GM12878 (cell line): ENCODE results near the gene NPY4R. TPM values are rescaled to one million over a fixed set of nuclear protein-coding genes. Genes with fewer than 3 reads are reported as not detected.
"Not testable (repeated sequence)": the region's sequence is repeated elsewhere in the genome, so short reads cannot be mapped to it uniquely, and the experiment has no call there.

Source experiments
- ATAC-seq: fragments of 200-7000 bp; cut with Tn5 transposase; 3 replicates; pipeline ENCODE4 v1.9.1; 2020; ENCODE audit warnings: mild to moderate bottlenecking, moderate library complexity
- BruUV-seq: library from RNA; stranded (reverse); fragments of 400-500 nt; replicated peaks from 2 replicates; lab custom pipeline; 2021; lab: Mats Ljungman, UMichigan
- CTCF ChIA-PET: fragments of 300-600 bp; sonication (Branson Sonifier 250); formaldehyde crosslinking; extraction: SDS; loops from one replicate; lab custom pipeline; 2021; ENCODE audit warnings: inconsistent platforms; lab: Yijun Ruan, JAX
- POLR2A ChIA-PET: fragments of 350-600 bp; formaldehyde crosslinking; extraction: SDS; loops from one replicate; lab custom pipeline; 2021; ENCODE audit warnings: inconsistent platforms; lab: Charles Lee
- RAD21 ChIA-PET: fragments of 300-600 bp; sonication (Branson Sonifier 250); formaldehyde crosslinking; loops from one replicate; lab custom pipeline; 2023; ENCODE audit warnings: antibody characterized with exemption; ENCODE audit not compliant: unreplicated experiment; lab: Charles Lee
- SMC1A ChIA-PET: fragments of 300-600 bp; sonication (Branson Sonifier 250); formaldehyde crosslinking; loops from one replicate; lab custom pipeline; 2023; ENCODE audit not compliant: unreplicated experiment, uncharacterized antibody; lab: Charles Lee
- DNase-seq: peaks from one replicate; pipeline ENCODE4 v3.0.0-alpha.2; 2011; ENCODE audit warnings: low read depth, low spot score
- FAIRE-seq: peaks from 3 replicates; lab custom pipeline; 2011; peaks lifted over from hg19 to GRCh38; lab: Jason Lieb, UNC
- H2AFZ ChIP-seq: 2 replicates; pipeline ENCODE4 v1.6.0; 2011; ENCODE audit warnings: low read depth, low read length, control low read depth; ENCODE audit not compliant: control insufficient read depth
- H3K27ac ChIP-seq: 2 replicates; pipeline ENCODE4 v1.5.1; 2011; ENCODE audit warnings: control low read depth; ENCODE audit not compliant: control insufficient read depth, insufficient read depth
- H3K27me3 ChIP-seq, 2 experiments: replicated peaks in 1 of 2; 2 replicates each; pipeline versions ENCODE4 v1.6.0 to v1.6.1; 2011; ENCODE audit warnings: low read length in 1 of 2; ENCODE audit not compliant: control insufficient read depth in 2 of 2, insufficient read depth in 2 of 2
- H3K36me3 ChIP-seq, 2 experiments: 2 replicates each; pipeline ENCODE4 v1.5.1; 2011; ENCODE audit warnings: low read length in 1 of 2; ENCODE audit not compliant: control insufficient read depth in 2 of 2, insufficient read depth in 2 of 2
- H3K4me1 ChIP-seq: 2 replicates; pipeline ENCODE4 v1.6.1; 2011; ENCODE audit warnings: mild to moderate bottlenecking, low read length, moderate library complexity, mixed read lengths; ENCODE audit not compliant: control insufficient read depth, insufficient read depth
- H3K4me2 ChIP-seq: 2 replicates; pipeline ENCODE4 v1.6.0; 2011; ENCODE audit warnings: control low read depth; ENCODE audit not compliant: control insufficient read depth, insufficient read depth
- H3K4me3 ChIP-seq: fragments of 200-600 bp; sonication (generic); 2 replicates; pipeline ENCODE4 v1.5.1; 2016
- H3K79me2 ChIP-seq: 2 replicates; pipeline ENCODE4 v1.6.0; 2011; ENCODE audit warnings: low read length; ENCODE audit not compliant: control insufficient read depth, insufficient read depth
- H3K9ac ChIP-seq: 2 replicates; pipeline ENCODE4 v1.8.0; 2011; ENCODE audit warnings: low read length, control low read depth, mixed read lengths; ENCODE audit not compliant: control insufficient read depth, insufficient read depth
- H3K9me3 ChIP-seq: replicated peaks from 3 replicates; pipeline ENCODE4 v1.5.1; 2011; ENCODE audit warnings: mild to moderate bottlenecking, low read length; ENCODE audit not compliant: control insufficient read depth, insufficient read depth
- H4K20me1 ChIP-seq: 2 replicates; pipeline ENCODE4 v1.6.0; 2011; ENCODE audit not compliant: control insufficient read depth, insufficient read depth
- WGBS: methylation state at CpG from one replicate; pipeline ENCODE4 v1.1.6; 2016; ENCODE audit warnings: low lambda C conversion rate; ENCODE audit not compliant: insufficient replicate concordance, insufficient coverage; ENCODE audit errors: missing lambda C conversion rate; 5-methylcytosine and 5-hydroxymethylcytosine counted together
- in situ Hi-C: fragments of 300-500 bp; cut with MboI; formaldehyde crosslinking; loops from 9 replicates; pipeline ENCODE4 v1.14.3; 2018; ENCODE audit warnings: mixed read lengths
- intact Hi-C: fragments of 100-400 bp; cut with micrococcal nuclease; formaldehyde crosslinking; loops from one replicate; pipeline ENCODE4 v1.14.2; 2022; ENCODE audit not compliant: unreplicated experiment
- polyA plus RNA-seq, 11 experiments: library from polyadenylated mRNA; depleted of rRNA in 4 of 11; unstranded in 6 of 11; stranded (reverse) in 5 of 11; fragments of >200 nt; fragmentation: Nextera tagmentation in 4 of 11; fragmentation: Illumina TruSeq in 1 of 11; extraction: Ambion mirVana in 4 of 11; extraction: Trizol in 1 of 11; gene quantifications; 1 replicate in 1 of 11; 2 replicates in 10 of 11; pipeline versions ENCODE4 v1.2.1 to v1.2.3, GENCODE V29; 2011 to 2016; ENCODE audit warnings: inconsistent platforms in 2 of 11, missing spikeins in 2 of 11, low read depth in 1 of 11
- total RNA-seq, 4 experiments: library from RNA; depleted of rRNA in 3 of 4; stranded (reverse); fragments of >200 nt in 3 of 4; fragmentation: Illumina TruSeq in 1 of 4; extraction: Trizol in 1 of 4; gene quantifications; 2 replicates each; pipeline versions ENCODE4 v1.2.1 to v1.2.3, GENCODE V29; 2013 to 2021

NPY4R gene
- total and polyA plus RNA-seq, 10 of the 15 experiments (the other 5 are each of a cell fraction or from before 2014, with no cell fraction given), result not detected

DNA sequence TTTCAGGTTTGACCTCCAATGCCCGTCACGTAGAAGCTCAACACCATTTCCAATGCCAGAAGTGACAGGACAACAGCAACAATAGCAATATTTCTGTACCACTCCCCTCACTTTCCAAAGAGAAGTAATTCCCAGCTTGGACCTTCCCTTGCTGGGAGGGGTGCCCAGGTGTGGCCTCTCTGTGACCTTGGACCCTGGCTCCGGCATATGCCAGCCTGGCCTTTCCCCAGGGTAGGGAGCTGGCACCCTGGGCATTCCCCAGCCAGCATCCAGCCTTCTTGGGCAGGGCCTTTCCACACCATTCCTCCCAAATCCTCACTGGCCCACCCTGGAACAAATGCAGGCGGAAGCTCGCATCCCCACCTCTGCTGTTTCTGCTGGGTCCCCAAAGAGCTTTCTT is 53.1 kb downstream of the NPY4R start:
- H3K27ac ChIP-seq, in situ Hi-C loops, H4K20me1 ChIP-seq, H2AFZ ChIP-seq, POLR2A ChIA-PET, BruUV-seq, H3K4me3 ChIP-seq, CTCF ChIA-PET, H3K79me2 ChIP-seq, H3K4me2 ChIP-seq, H3K9ac ChIP-seq, H3K36me3 ChIP-seq, RAD21 ChIA-PET, SMC1A ChIA-PET, DNase-seq, intact Hi-C loops, H3K27me3 ChIP-seq, ATAC-seq, H3K9me3 ChIP-seq, FAIRE-seq, H3K4me1 ChIP-seq: not testable (repeated sequence)
- WGBS, result no CpG with 5 or more reads among the region's 5 CpGs

- POLR2A ChIA-PET, in situ Hi-C loops, CTCF ChIA-PET, FAIRE-seq, SMC1A ChIA-PET, ATAC-seq, H2AFZ ChIP-seq, H3K4me2 ChIP-seq, H3K27me3 ChIP-seq, H3K4me3 ChIP-seq, H3K27ac ChIP-seq, BruUV-seq, H3K79me2 ChIP-seq, H3K9ac ChIP-seq, DNase-seq, H3K4me1 ChIP-seq, H3K36me3 ChIP-seq, RAD21 ChIA-PET, H4K20me1 ChIP-seq, intact Hi-C loops, H3K9me3 ChIP-seq: not testable (repeated sequence)
Measured at GRCh38 chr10:46411123-46411522, 54.6 kb downstream of the NPY4R start.

Other genes with a start within 250 kb of the NPY4R start
- gene ANTXRL, start 179.0 kb downstream of the NPY4R start, total RNA-seq (2014; rRNA removed), result not detected in 2 replicates
- not detected in 2 replicates for gene ANTXRL, start 179.0 kb downstream of the NPY4R start, total RNA-seq (2014; rRNA removed; fragmentation: Illumina TruSeq; extraction: Trizol)
- gene ANTXRL, start 179.0 kb downstream of the NPY4R start, total RNA-seq (2021), result not detected in 2 replicates
- not detected in 2 replicates for gene ANTXRL, start 179.0 kb downstream of the NPY4R start, polyA plus RNA-seq (2011; rRNA removed)
- gene ANTXRL, start 179.0 kb downstream of the NPY4R start, polyA plus RNA-seq (2014; fragmentation: Illumina TruSeq; extraction: Trizol), result not detected in 2 replicates
- gene ANTXRL, start 179.0 kb downstream of the NPY4R start, polyA plus RNA-seq (2014; fragmentation: Nextera tagmentation; extraction: Ambion mirVana), result not detected
- gene ANTXRL, start 179.0 kb downstream of the NPY4R start, polyA plus RNA-seq (2014; rRNA removed), result not detected in 2 replicates
- not detected for gene ANTXRL, start 179.0 kb downstream of the NPY4R start, polyA plus RNA-seq (2016; fragmentation: Nextera tagmentation; extraction: Ambion mirVana)
- gene ANXA8L1, start 90.2 kb downstream of the NPY4R start, total RNA-seq (2014; rRNA removed), result 0.44 TPM in 1 of 2 replicates, not detected in the other
- gene ANXA8L1, start 90.2 kb downstream of the NPY4R start, total RNA-seq (2014; rRNA removed; fragmentation: Illumina TruSeq; extraction: Trizol), result 0.14 and 0.18 TPM in 2 replicates
- gene ANXA8L1, start 90.2 kb downstream of the NPY4R start, total RNA-seq (2021), result not detected in 2 replicates
- gene ANXA8L1, start 90.2 kb downstream of the NPY4R start, polyA plus RNA-seq (2011; rRNA removed), result 0.04 TPM in 1 of 2 replicates, not detected in the other
- 0.22 and 0.36 TPM in 2 replicates for gene ANXA8L1, start 90.2 kb downstream of the NPY4R start, polyA plus RNA-seq (2014; fragmentation: Illumina TruSeq; extraction: Trizol)
- gene ANXA8L1, start 90.2 kb downstream of the NPY4R start, polyA plus RNA-seq (2014; fragmentation: Nextera tagmentation; extraction: Ambion mirVana), result under 1 TPM in 1 of 2 experiments, not detected in 1; 0.24 TPM
- gene ANXA8L1, start 90.2 kb downstream of the NPY4R start, polyA plus RNA-seq (2014; rRNA removed), result 0.49 TPM in 1 of 2 replicates, not detected in the other
- gene ANXA8L1, start 90.2 kb downstream of the NPY4R start, polyA plus RNA-seq (2016; fragmentation: Nextera tagmentation; extraction: Ambion mirVana), result under 1 TPM; 0.21 to 0.29 TPM
- not detected in 2 replicates for gene GPRIN2, start 90.7 kb upstream of the NPY4R start, total RNA-seq (2014; rRNA removed)
- not detected in 2 replicates for gene GPRIN2, start 90.7 kb upstream of the NPY4R start, total RNA-seq (2014; rRNA removed; fragmentation: Illumina TruSeq; extraction: Trizol)
- gene GPRIN2, start 90.7 kb upstream of the NPY4R start, total RNA-seq (2021), result 0.13 TPM in 1 of 2 replicates, not detected in the other
- gene GPRIN2, start 90.7 kb upstream of the NPY4R start, polyA plus RNA-seq (2011; rRNA removed), result not detected in 2 replicates
- gene GPRIN2, start 90.7 kb upstream of the NPY4R start, polyA plus RNA-seq (2014; fragmentation: Illumina TruSeq; extraction: Trizol), result not detected in 2 replicates
- not detected for gene GPRIN2, start 90.7 kb upstream of the NPY4R start, polyA plus RNA-seq (2014; fragmentation: Nextera tagmentation; extraction: Ambion mirVana)
- gene GPRIN2, start 90.7 kb upstream of the NPY4R start, polyA plus RNA-seq (2014; rRNA removed), result not detected in 2 replicates
- gene GPRIN2, start 90.7 kb upstream of the NPY4R start, polyA plus RNA-seq (2016; fragmentation: Nextera tagmentation; extraction: Ambion mirVana), result not detected
- gene SYT15, start 113.2 kb upstream of the NPY4R start, total RNA-seq (2014; rRNA removed), result 0.05 and 0.17 TPM in 2 replicates
- 0.13 and 0.18 TPM in 2 replicates for gene SYT15, start 113.2 kb upstream of the NPY4R start, total RNA-seq (2014; rRNA removed; fragmentation: Illumina TruSeq; extraction: Trizol)
- 0.51 and 0.56 TPM in 2 replicates for gene SYT15, start 113.2 kb upstream of the NPY4R start, total RNA-seq (2021)
- 0.67 and 0.98 TPM in 2 replicates for gene SYT15, start 113.2 kb upstream of the NPY4R start, polyA plus RNA-seq (2011; rRNA removed)
- 0.06 and 0.14 TPM in 2 replicates for gene SYT15, start 113.2 kb upstream of the NPY4R start, polyA plus RNA-seq (2014; fragmentation: Illumina TruSeq; extraction: Trizol)
- gene SYT15, start 113.2 kb upstream of the NPY4R start, polyA plus RNA-seq (2014; fragmentation: Nextera tagmentation; extraction: Ambion mirVana), result under 1 TPM; 0.03 to 0.04 TPM
- gene SYT15, start 113.2 kb upstream of the NPY4R start, polyA plus RNA-seq (2014; rRNA removed), result 0.09 and 0.20 TPM in 2 replicates
- gene SYT15, start 113.2 kb upstream of the NPY4R start, polyA plus RNA-seq (2016; fragmentation: Nextera tagmentation; extraction: Ambion mirVana), result under 1 TPM; 0.17 to 0.29 TPM